ENCODE results near the gene SRBD1.

SRBD1 gene

GRCh38 chr2:45543257-45543656 lies 67.8 kb downstream of the SRBD1 start:
- no peak for DNase-seq

- DNase-seq: no peak
Observed at GRCh38 chr2:45542013-45542412, 69.1 kb downstream of the SRBD1 start.

GRCh38 chr2:45541450-45541849 lies 69.6 kb downstream of the SRBD1 start:
- DNase-seq: no peak

GRCh38 chr2:45540942-45541341 lies 70.1 kb downstream of the SRBD1 start:
- DNase-seq: no peak

- DNase-seq: no peak
Observed at GRCh38 chr2:45533771-45534170, 77.3 kb downstream of the SRBD1 start.

- DNase-seq: no peak
Observed at GRCh38 chr2:45532181-45532580, 78.9 kb downstream of the SRBD1 start.

GRCh38 chr2:45524016-45524415 lies 87.1 kb downstream of the SRBD1 start:
- DNase-seq: no peak

- no peak for DNase-seq
Observed at GRCh38 chr2:45518546-45518945, 92.5 kb downstream of the SRBD1 start.

GRCh38 chr2:45510701-45511420 lies 100.2 kb downstream of the SRBD1 start:
- DNase-seq: no peak

GRCh38 chr2:45506756-45507155 lies 104.3 kb downstream of the SRBD1 start:
- DNase-seq: no peak

- DNase-seq: no peak
Observed at GRCh38 chr2:45505138-45505537, 105.9 kb downstream of the SRBD1 start.

GRCh38 chr2:45498661-45499550 lies 112.2 kb downstream of the SRBD1 start:
- DNase-seq: no peak

- peak; percentile 46 for DNase-seq
Observed at GRCh38 chr2:45497355-45497754, 113.7 kb downstream of the SRBD1 start.

GRCh38 chr2:45496869-45497268 lies 114.2 kb downstream of the SRBD1 start:
- no peak for DNase-seq

- DNase-seq: no peak
Observed at GRCh38 chr2:45494978-45495293, 116.1 kb downstream of the SRBD1 start.

GRCh38 chr2:45494275-45494977 lies 116.6 kb downstream of the SRBD1 start:
- DNase-seq: peak; percentile 47

GRCh38 chr2:45484965-45485364 lies 126.1 kb downstream of the SRBD1 start:
- no peak for DNase-seq

- DNase-seq: no peak
Observed at GRCh38 chr2:45483997-45484396, 127.1 kb downstream of the SRBD1 start.

- no peak for DNase-seq
Observed at GRCh38 chr2:45477546-45477945, 133.5 kb downstream of the SRBD1 start.

- DNase-seq: no peak
Observed at GRCh38 chr2:45470531-45470930, 140.5 kb downstream of the SRBD1 start.

- DNase-seq: no peak
Observed at GRCh38 chr2:45469314-45470099, 141.6 kb downstream of the SRBD1 start.

GRCh38 chr2:45468279-45468678 lies 142.8 kb downstream of the SRBD1 start:
- DNase-seq: no peak

GRCh38 chr2:45466053-45466452 lies 145.0 kb downstream of the SRBD1 start:
- DNase-seq: no peak
